ENCODE data around the gene STRIT1.

STRIT1 gene

GRCh38 chr3:155327430-155327829, 33.9 kb upstream of the STRIT1 start:
- ATAC-seq = no peak
- TF ChIP-seq TOX (CRISPR knock-in tag; IDR thresholded peaks at IDR 0.05; ENCODE audit: borderline replicate concordance) (no peak), PATZ1 (CRISPR knock-in tag; IDR thresholded peaks at IDR 0.05; ENCODE audit: borderline replicate concordance) (no peak), CSDC2 (CRISPR knock-in tag; IDR thresholded peaks at IDR 0.05) (no peak), SNAI2 (CRISPR knock-in tag; IDR thresholded peaks at IDR 0.05) (no peak), ZFP3 (CRISPR knock-in tag; IDR thresholded peaks at IDR 0.05) (no peak), ZNF565 (CRISPR knock-in tag; conservative IDR thresholded peaks at IDR 0.05; ENCODE audit: low read depth) (no peak), TSHZ2 (CRISPR knock-in tag; IDR thresholded peaks at IDR 0.05) (no peak), ARNTL (CRISPR knock-in tag; IDR thresholded peaks at IDR 0.05; ENCODE audit: borderline replicate concordance, low read depth) (no peak), ISL1 (CRISPR knock-in tag; IDR thresholded peaks at IDR 0.05) (no peak), ZFP30 (CRISPR knock-in tag; IDR thresholded peaks at IDR 0.05) (no peak), PPARA (CRISPR knock-in tag; IDR thresholded peaks at IDR 0.05; ENCODE audit: borderline replicate concordance) (no peak), OSR1 (CRISPR knock-in tag; IDR thresholded peaks at IDR 0.05) (no peak), CREB5 (CRISPR knock-in tag; IDR thresholded peaks at IDR 0.05; ENCODE audit: low read depth) (no peak), BACH2 (CRISPR knock-in tag; IDR thresholded peaks at IDR 0.05; ENCODE audit: borderline replicate concordance) (no peak)

GRCh38 chr3:155326901-155327300, 33.4 kb upstream of the STRIT1 start:
- TF ChIP-seq OSR1 (CRISPR knock-in tag; IDR thresholded peaks at IDR 0.05) (no peak), ZFP3 (CRISPR knock-in tag; IDR thresholded peaks at IDR 0.05) (no peak), PATZ1 (CRISPR knock-in tag; IDR thresholded peaks at IDR 0.05; ENCODE audit: borderline replicate concordance) (no peak), ZC3H10 (CRISPR knock-in tag; IDR thresholded peaks at IDR 0.05) (no peak), TCF4 (CRISPR knock-in tag; IDR thresholded peaks at IDR 0.05; ENCODE audit: borderline replicate concordance) (no peak), CSRNP3 (CRISPR knock-in tag; IDR thresholded peaks at IDR 0.05) (no peak), ZNF8 (CRISPR knock-in tag; IDR thresholded peaks at IDR 0.05) (no peak), BACH2 (CRISPR knock-in tag; IDR thresholded peaks at IDR 0.05; ENCODE audit: borderline replicate concordance) (no peak), ZFP30 (CRISPR knock-in tag; IDR thresholded peaks at IDR 0.05) (no peak), ISL1 (CRISPR knock-in tag; IDR thresholded peaks at IDR 0.05) (no peak)
- no peak for ATAC-seq

- ATAC-seq = no peak
- TF ChIP-seq CSRNP3 (CRISPR knock-in tag; IDR thresholded peaks at IDR 0.05) (no peak), RARB (CRISPR knock-in tag; IDR thresholded peaks at IDR 0.05) (no peak), TOX (CRISPR knock-in tag; IDR thresholded peaks at IDR 0.05; ENCODE audit: borderline replicate concordance) (no peak), TSHZ2 (CRISPR knock-in tag; IDR thresholded peaks at IDR 0.05) (no peak), PATZ1 (CRISPR knock-in tag; IDR thresholded peaks at IDR 0.05; ENCODE audit: borderline replicate concordance) (no peak), ZFP30 (CRISPR knock-in tag; IDR thresholded peaks at IDR 0.05) (no peak), ZNF70 (CRISPR knock-in tag; IDR thresholded peaks at IDR 0.05) (no peak), PPARA (CRISPR knock-in tag; IDR thresholded peaks at IDR 0.05; ENCODE audit: borderline replicate concordance) (no peak), ISL1 (CRISPR knock-in tag; IDR thresholded peaks at IDR 0.05) (no peak), GLIS3 (CRISPR knock-in tag; IDR thresholded peaks at IDR 0.05) (no peak), ZNF565 (CRISPR knock-in tag; conservative IDR thresholded peaks at IDR 0.05; ENCODE audit: low read depth) (no peak)
Measured at GRCh38 chr3:155326244-155326643, 32.8 kb upstream of the STRIT1 start.
